ENCODE measurements around the gene WNT11.
A peak's percentile ranks its signal among the peaks of the same experiment; 100 is the strongest.

The WNT11 gene

GRCh38 chr11:76237914-76238313, 31.6 kb upstream of the WNT11 start:
- no peak for DNase-seq (ENCODE audit: low read depth)

GRCh38 chr11:76237000-76237649, 30.8 kb upstream of the WNT11 start:
- no peak for DNase-seq (ENCODE audit: low read depth)

- DNase-seq (ENCODE audit: low read depth) = no peak
Observed at GRCh38 chr11:76236092-76236999, 30.0 kb upstream of the WNT11 start.

- DNase-seq (ENCODE audit: low read depth) = peak; percentile 85
Observed at GRCh38 chr11:76235233-76236091, 29.2 kb upstream of the WNT11 start.

GRCh38 chr11:76234416-76235232, 28.3 kb upstream of the WNT11 start:
- DNase-seq (ENCODE audit: low read depth) = no peak

GRCh38 chr11:76234021-76234415, 27.7 kb upstream of the WNT11 start:
- DNase-seq (ENCODE audit: low read depth) = no peak

GRCh38 chr11:76233196-76233921, 27.1 kb upstream of the WNT11 start:
- no peak for DNase-seq (ENCODE audit: low read depth)

GRCh38 chr11:76232026-76232665, 25.8 kb upstream of the WNT11 start:
- DNase-seq (ENCODE audit: low read depth) = no peak

- DNase-seq (ENCODE audit: low read depth) = no peak
Observed at GRCh38 chr11:76231121-76231738, 24.9 kb upstream of the WNT11 start.

- DNase-seq (ENCODE audit: low read depth) = no peak
Observed at GRCh38 chr11:76230392-76230791, 24.1 kb upstream of the WNT11 start.

GRCh38 chr11:76229690-76230240, 23.5 kb upstream of the WNT11 start:
- DNase-seq (ENCODE audit: low read depth) = no peak

GRCh38 chr11:76228875-76229149, 22.5 kb upstream of the WNT11 start:
- DNase-seq (ENCODE audit: low read depth) = no peak

GRCh38 chr11:76228071-76228874, 22.0 kb upstream of the WNT11 start:
- no peak for DNase-seq (ENCODE audit: low read depth)

GRCh38 chr11:76226626-76227025, 20.3 kb upstream of the WNT11 start:
- no peak for DNase-seq (ENCODE audit: low read depth)

- DNase-seq (ENCODE audit: low read depth) = no peak
Observed at GRCh38 chr11:76225122-76225611, 18.9 kb upstream of the WNT11 start.

GRCh38 chr11:76224461-76225121, 18.3 kb upstream of the WNT11 start:
- DNase-seq (ENCODE audit: low read depth) = no peak

- no peak for DNase-seq (ENCODE audit: low read depth)
Observed at GRCh38 chr11:76221365-76221764, 15.1 kb upstream of the WNT11 start.

- no peak for DNase-seq (ENCODE audit: low read depth)
Observed at GRCh38 chr11:76219243-76219642, 12.9 kb upstream of the WNT11 start.

Data from activated gamma-delta T cell treated with anti-CD3 and anti-CD28 coated beads, Interleukin-2, amount 50 U/mL, for 16 hours (primary cell).